Inflammatory macrophage (primary cell): ENCODE data around the gene ZACN.
"Not testable (repeated sequence)": the region's sequence is repeated elsewhere in the genome, so short reads cannot be mapped to it uniquely, and the experiment has no call there.

Experiments
- DNase-seq, 2 donors: peaks; one replicate each; pipeline ENCODE4 v3.0.0-alpha.2; 2020 to 2022
- total RNA-seq, 18 experiments: gene quantifications; one replicate each; lab custom pipeline; 2026; ENCODE audit warnings: mixed read lengths in 6 of 18, inconsistent platforms in 2 of 18; lab: John Stamatoyannopoulos, UW

ZACN gene
- total RNA-seq, result 0 to 0.24 (median 0.07) reads per million in 18 experiments

DNA sequence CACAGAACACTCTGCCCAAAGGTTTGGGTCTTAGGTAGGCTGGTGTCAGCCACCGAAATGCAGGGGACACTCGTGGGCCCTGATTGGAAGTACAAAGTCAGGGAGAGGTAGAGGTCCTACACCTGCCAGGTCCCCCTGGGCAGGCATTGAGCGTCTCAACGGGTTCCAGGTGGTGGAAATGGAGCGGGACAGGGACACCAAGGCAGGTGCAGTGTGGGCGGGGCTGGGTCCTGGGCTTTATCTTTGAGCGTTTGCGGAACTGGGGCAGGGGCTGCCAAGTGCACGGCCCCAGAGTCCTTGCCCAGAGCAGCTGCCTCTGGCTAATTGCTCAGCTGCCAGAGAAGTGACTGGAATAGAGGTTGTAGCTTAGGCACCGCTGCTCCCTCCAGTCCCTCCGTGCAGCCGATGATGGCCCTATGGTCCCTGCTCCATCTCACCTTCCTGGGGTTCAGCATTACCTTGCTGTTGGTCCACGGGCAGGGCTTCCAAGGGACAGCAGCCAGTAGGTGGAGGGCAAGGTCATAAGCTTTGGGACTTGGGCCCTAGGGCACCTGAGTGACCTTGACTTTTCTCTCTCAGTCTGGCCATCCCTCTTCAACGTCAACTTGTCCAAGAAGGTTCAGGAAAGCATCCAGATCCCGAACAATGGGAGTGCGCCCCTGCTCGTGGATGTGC lies at the start of gene ZACN:
Gene ZACN, plus strand, starts transcription at position 323 of the 675 bp plus-strand sequence. Its CDS starts 83 bp downstream, at position 406.
- no peak for DNase-seq

GRCh38 chr17:76032073-76032779 lies 46.8 kb upstream of the ZACN start:
- DNase-seq, result no peak

DNA sequence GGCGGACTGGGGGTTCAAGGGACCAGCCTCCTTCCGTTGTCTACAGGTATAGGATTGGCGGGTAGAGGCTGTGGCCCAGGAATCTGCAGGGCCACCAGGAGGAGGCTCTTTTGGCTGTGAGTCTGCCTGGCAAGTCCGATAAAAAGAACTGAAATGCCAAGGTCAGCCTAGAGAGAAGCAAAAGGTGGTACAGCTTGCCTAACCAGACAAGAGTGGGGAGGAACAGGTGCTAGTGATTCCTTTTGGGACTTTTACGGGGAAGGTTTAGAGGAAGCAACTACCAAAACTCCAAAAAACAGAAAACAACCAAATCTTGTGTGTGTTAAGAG lies 46.2 kb upstream of the ZACN start:
- no peak for DNase-seq

GRCh38 chr17:76033139-76033538 lies 45.8 kb upstream of the ZACN start:
- DNase-seq, result no peak

- DNase-seq, result no peak
Measured at GRCh38 chr17:76034428-76035350, 44.3 kb upstream of the ZACN start.

DNA sequence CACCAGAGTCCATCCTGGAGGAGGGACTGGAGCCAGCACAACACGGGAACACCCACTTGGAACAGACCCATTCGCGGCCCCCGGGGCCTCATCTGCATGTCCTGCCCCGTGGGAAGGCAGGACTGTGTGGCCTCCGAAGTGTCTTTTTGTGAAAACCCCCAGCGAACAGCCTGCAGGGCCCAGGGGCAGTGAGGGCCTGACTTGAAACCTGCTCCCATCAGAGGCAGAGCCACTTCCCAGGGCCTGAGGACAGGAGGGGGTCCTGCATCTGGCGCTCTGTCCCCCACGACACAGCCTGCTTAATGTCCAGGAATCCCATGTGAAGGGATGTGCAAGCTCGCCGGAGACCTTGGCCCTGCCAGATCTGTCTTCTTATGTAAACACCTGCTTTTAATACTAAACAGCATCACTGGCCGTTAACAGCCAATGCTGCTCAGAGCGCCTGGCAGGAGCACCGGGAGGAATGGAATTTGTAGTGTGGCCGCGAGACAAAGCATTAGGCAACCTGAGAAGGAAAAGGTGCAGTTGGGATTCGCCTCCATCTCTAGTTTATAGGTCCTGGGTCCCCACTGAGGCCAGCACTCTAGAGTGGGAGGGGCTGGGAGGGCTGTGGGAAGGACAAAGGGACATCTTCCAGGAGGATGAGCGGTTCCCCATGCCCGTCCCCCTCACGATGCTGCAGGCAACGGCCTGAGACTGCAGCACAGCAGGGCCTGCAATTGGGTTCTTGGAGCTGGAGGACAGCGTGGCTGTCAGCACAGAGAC lies 42.3 kb upstream of the ZACN start:
- no peak for DNase-seq

- no peak for DNase-seq
Measured at GRCh38 chr17:76038050-76038449, 40.9 kb upstream of the ZACN start.

DNA sequence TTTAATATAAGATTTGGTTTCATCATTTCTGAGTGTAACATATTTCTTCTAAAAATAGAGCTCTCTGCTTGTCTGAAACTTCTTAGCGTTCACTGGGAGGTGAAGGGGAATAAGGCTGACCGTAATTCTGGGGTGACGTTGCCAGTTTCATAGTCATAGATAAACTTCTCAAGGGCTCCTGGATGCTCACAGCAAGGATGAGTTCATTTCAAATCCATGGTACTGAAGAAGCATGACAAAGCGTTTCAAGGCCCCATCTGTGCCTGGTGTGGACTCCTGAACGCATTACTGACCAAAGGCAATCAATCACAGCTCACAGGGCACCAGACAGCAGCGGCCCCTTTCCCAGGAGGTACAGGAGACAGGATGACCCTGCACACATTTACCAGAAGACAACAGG lies 39.9 kb upstream of the ZACN start:
- DNase-seq, result no peak

GRCh38 chr17:76040376-76040775 lies 38.6 kb upstream of the ZACN start:
- DNase-seq, result no peak

GRCh38 chr17:76042868-76043267 lies 36.1 kb upstream of the ZACN start:
- not testable (repeated sequence) for DNase-seq

GRCh38 chr17:76044475-76045007 lies 34.4 kb upstream of the ZACN start:
- not testable (repeated sequence) for DNase-seq

DNA sequence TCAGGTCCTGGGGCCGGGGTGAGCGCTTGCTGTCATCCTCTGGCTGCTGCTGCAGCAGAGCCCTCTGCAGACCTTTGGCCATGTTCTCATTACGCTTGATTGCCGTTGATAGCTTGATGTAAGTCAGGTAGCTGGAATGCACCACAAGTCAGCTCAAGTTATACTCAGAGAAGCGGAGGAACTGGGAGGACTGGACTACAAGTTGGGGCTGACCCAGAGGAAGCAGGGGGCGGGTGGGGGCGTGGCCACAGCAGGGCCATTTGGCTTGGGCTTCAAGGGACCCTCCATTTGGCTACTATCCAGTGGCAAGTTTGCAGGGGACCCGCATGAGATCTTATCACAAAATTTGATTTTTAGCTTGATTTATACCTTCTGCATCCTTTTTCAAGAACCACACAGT lies 32.9 kb upstream of the ZACN start:
- no peak for DNase-seq

- DNase-seq, result peak in 1 of 2 donors; percentile 19
Measured at GRCh38 chr17:76048025-76048605, 30.9 kb upstream of the ZACN start.

GRCh38 chr17:76048711-76049110 lies 30.3 kb upstream of the ZACN start:
- no peak for DNase-seq

DNA sequence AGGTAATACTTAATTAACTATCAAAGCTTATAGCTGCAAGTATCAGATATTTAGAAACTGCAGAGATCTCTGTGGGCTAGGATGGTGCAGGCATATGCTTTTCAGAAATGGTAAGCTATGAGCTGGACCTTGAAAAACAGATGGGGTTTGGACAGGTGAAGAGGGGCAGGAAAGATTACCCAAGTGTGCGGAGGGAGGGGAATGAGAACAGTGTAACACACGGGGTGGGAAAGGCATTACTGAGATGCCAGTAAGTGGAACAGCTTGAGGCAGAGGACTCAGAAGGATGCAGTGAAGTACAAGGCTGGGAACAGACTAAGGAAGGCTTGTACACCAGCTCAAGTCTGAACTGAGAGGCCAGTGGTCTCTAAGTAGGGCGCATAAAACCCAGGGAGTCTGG lies 29.7 kb upstream of the ZACN start:
- DNase-seq, result no peak

- peak in 1 of 2 donors; percentile 17 for DNase-seq
Measured at GRCh38 chr17:76049836-76050537, 29.0 kb upstream of the ZACN start.

GRCh38 chr17:76050538-76051467 lies 28.2 kb upstream of the ZACN start:
- no peak for DNase-seq

- DNase-seq, result no peak
Measured at GRCh38 chr17:76051561-76051960, 27.4 kb upstream of the ZACN start.

DNA sequence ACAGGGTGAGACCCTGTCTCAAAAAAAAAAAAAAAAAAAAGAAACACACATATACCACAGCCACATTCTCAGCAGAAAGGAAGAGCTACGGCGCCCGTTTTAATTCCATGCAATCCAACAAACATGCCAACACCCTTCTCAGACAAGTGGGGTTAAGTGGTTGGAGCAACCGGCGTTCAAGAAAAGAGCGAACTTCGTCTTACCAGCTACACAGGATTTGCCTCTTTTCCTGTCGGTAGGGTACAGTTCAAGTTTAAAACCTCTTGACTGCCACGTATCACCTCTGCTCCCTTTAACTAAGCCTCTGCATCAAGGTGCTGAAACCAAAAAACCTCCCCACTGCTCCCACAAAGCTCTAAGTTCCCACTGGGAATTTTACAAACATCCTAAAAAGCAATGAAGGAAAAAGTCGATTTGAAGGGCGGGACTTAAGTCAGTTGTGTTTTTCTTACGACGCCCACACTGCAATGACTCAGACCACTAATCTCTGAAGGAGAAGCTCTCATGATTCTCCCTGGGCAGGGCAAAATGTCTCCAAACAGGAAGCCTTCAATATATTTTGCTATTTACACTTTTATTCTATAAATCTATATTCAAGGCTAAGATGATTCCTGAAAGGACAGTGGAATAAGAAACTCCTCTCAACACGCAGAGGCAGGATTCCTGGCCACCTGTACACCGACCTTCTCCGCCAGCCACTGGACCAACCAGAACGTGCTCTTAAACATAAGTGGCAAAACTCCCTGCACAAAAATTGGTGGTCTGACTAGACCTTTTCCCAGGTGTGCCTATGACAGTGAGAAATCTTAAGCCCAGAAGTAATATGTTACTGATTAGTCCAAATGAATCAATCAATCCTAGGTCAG lies 25.5 kb upstream of the ZACN start:
- peak; percentile 43 to 64 for DNase-seq
